A673 (cell line): ENCODE measurements around the gene TADA2A. TPM values are rescaled to one million over a fixed set of nuclear protein-coding genes. Genes with fewer than 3 reads are reported as not detected.
A peak's percentile ranks its signal among the peaks of the same experiment; 100 is the strongest.
"Not testable (repeated sequence)": the region's sequence is repeated elsewhere in the genome, so short reads cannot be mapped to it uniquely, and the experiment has no call there.

Experiments
- BruUV-seq: library from RNA; stranded (reverse); fragments of 400-500 nt; replicated peaks from 2 replicates; lab custom pipeline; 2021; lab: Mats Ljungman, UMichigan
- CTCF ChIA-PET: fragments of 300-600 bp; sonication (Branson Sonifier 250); formaldehyde crosslinking; loops from one replicate; lab custom pipeline; 2022; ENCODE audit warnings: antibody characterized with exemption; lab: Charles Lee
- POLR2A ChIA-PET: fragments of 300-600 bp; sonication (Branson Sonifier 250); formaldehyde crosslinking; loops from one replicate; lab custom pipeline; 2022; ENCODE audit warnings: antibody characterized with exemption; ENCODE audit not compliant: low non-redundant PET; lab: Charles Lee
- DNase-seq: peaks from one replicate; pipeline ENCODE4 v3.0.0-alpha.2; 2015; ENCODE audit warnings: low spot score
- H3K27ac ChIP-seq: fragments of 200-600 bp; sonication (generic); 2 replicates; pipeline ENCODE4 v1.5.1; 2016; ENCODE audit warnings: mixed run types, low read depth, mild to moderate bottlenecking, mixed read lengths, antibody characterized with exemption, low read length; ENCODE audit not compliant: poor library complexity, severe bottlenecking
- H3K27me3 ChIP-seq: fragments of 200-600 bp; sonication (generic); replicated peaks from 2 replicates; pipeline ENCODE4 v1.6.1; 2017; ENCODE audit warnings: mixed run types, low read depth, mild to moderate bottlenecking, mixed read lengths, antibody characterized with exemption, low read length; ENCODE audit not compliant: insufficient read depth, poor library complexity
- H3K36me3 ChIP-seq: fragments of 200-600 bp; sonication (generic); 2 replicates; pipeline ENCODE4 v1.6.1; 2016; ENCODE audit warnings: mixed run types, mild to moderate bottlenecking, mixed read lengths, antibody characterized with exemption, low read length; ENCODE audit not compliant: insufficient read depth, poor library complexity, severe bottlenecking
- H3K4me1 ChIP-seq: fragments of 200-600 bp; sonication (generic); 2 replicates; pipeline ENCODE4 v1.6.1; 2017; ENCODE audit warnings: mixed run types, mild to moderate bottlenecking, mixed read lengths, antibody characterized with exemption, low read length; ENCODE audit not compliant: insufficient read depth, poor library complexity, severe bottlenecking
- H3K4me3 ChIP-seq: fragments of 200-600 bp; sonication (generic); 2 replicates; pipeline ENCODE4 v1.5.1; 2016; ENCODE audit warnings: low read depth, mixed run types, mild to moderate bottlenecking, mixed read lengths, low read length; ENCODE audit not compliant: poor library complexity, severe bottlenecking
- H3K9me3 ChIP-seq: fragments of 200-600 bp; sonication (generic); 2 replicates; pipeline ENCODE4 v1.6.1; 2016; ENCODE audit warnings: mixed run types, low read depth, mild to moderate bottlenecking, mixed read lengths, antibody characterized with exemption, low read length; ENCODE audit not compliant: poor library complexity, severe bottlenecking
- EZH2 ChIP-seq: fragments of 200-600 bp; sonication (generic); IDR thresholded peaks from 2 replicates; pipeline ENCODE4 v1.6.1; 2017; ENCODE audit warnings: borderline replicate concordance, low read depth, mild to moderate bottlenecking, mixed read lengths, antibody characterized with exemption, low read length; ENCODE audit not compliant: poor library complexity, severe bottlenecking
- intact Hi-C: fragments of 100-400 bp; cut with micrococcal nuclease; formaldehyde crosslinking; loops from one replicate; pipeline ENCODE4 v1.10.0; 2022; ENCODE audit not compliant: unreplicated experiment
- total RNA-seq: library from RNA; stranded (reverse); gene quantifications from 2 replicates; pipeline ENCODE4 v1.2.3, GENCODE V29; 2021
- TF ChIP-seq, protein P1 (sequence below): fragments of 300-800, 200-600 bp; sonication (generic); conservative IDR thresholded peaks from 2 replicates; pipeline ENCODE4 v1.5.1; 2017; ENCODE audit warnings: low read depth, mild to moderate bottlenecking, antibody characterized with exemption, low read length, moderate library complexity, mixed read lengths

The TADA2A gene
- total RNA-seq, 1 experiment from 2014 or later: 17.9 TPM

DNA sequence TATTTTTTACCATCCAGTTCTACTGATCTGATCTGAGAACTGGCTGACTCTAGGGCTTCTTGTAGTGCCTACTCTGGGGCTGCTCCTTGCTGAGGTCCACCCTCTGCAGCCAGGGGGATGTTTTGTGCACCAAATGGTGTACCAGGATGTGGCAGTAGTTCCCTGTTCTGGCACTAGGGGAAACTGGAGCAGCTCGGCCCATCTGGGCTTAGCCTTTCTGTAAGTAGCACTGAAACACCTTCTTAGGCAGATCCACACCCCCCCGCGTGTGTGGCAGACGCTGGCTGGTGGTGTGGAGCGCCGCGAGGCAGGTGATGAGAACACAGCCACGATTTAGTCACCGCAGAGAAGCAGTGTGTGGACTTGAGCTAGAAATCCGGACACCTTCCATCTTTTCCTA, 100.0 kb downstream of the TADA2A start:
- Histone ChIP-seq H3K4me3 (no peak overlapping the region), H3K36me3 (no peaks in the 10 kb centered on the region), H3K4me1 (no peaks in the 10 kb centered on the region), H3K9me3 (no peaks in the 10 kb centered on the region), H3K27me3 (no peaks in the 10 kb centered on the region), H3K27ac (no peak overlapping the region)
- BruUV-seq: no TSS peak
- TF ChIP-seq EZH2: no peak
- TF ChIP-seq, protein P1, sequence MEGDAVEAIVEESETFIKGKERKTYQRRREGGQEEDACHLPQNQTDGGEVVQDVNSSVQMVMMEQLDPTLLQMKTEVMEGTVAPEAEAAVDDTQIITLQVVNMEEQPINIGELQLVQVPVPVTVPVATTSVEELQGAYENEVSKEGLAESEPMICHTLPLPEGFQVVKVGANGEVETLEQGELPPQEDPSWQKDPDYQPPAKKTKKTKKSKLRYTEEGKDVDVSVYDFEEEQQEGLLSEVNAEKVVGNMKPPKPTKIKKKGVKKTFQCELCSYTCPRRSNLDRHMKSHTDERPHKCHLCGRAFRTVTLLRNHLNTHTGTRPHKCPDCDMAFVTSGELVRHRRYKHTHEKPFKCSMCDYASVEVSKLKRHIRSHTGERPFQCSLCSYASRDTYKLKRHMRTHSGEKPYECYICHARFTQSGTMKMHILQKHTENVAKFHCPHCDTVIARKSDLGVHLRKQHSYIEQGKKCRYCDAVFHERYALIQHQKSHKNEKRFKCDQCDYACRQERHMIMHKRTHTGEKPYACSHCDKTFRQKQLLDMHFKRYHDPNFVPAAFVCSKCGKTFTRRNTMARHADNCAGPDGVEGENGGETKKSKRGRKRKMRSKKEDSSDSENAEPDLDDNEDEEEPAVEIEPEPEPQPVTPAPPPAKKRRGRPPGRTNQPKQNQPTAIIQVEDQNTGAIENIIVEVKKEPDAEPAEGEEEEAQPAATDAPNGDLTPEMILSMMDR: peak; percentile 36
- peak; percentile 36 for DNase-seq
- ChIA-PET CTCF (interaction anchor here (0.6 kb wide), 1 partner anchor 24 kb away, joined by 8 read pairs; no protein-coding TSS in a partner anchor), POLR2A (no interaction called here)
- intact Hi-C loops: no loop called here

DNA sequence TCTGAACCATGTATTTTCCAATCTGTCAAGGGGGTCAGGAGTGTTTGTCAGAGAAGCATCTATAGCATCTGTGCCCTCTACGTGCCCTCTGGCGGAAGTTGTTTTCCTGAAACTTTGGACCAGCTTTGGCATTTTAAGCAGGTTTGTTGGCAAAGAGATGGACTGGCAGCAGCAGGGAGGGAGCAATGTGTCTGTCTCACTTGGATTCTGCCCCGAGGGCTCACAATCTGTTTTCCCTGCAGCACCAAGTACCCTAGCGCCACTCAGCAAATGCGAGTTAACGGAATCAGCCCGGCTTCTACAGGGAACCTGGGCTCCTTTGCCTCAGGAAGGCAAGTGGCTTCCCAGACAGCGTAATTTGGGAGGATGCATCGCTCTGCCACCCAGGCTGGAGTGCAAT, 100.4 kb downstream of the TADA2A start:
- H3K9me3 ChIP-seq: no peaks in the 10 kb centered on the region
- no TSS peak for BruUV-seq
- TF ChIP-seq, protein P1: no peak
- TF ChIP-seq EZH2: no peak
- no peak overlapping the region for H3K4me3 ChIP-seq
- H3K27me3 ChIP-seq: no peaks in the 10 kb centered on the region
- no peak for DNase-seq
- POLR2A ChIA-PET: no interaction called here
- no peaks in the 10 kb centered on the region for H3K4me1 ChIP-seq
- no peak overlapping the region for H3K27ac ChIP-seq
- H3K36me3 ChIP-seq: no peaks in the 10 kb centered on the region
- intact Hi-C loops: no loop called here
- CTCF ChIA-PET: interaction anchor here (0.6 kb wide), 1 partner anchor 24 kb away, joined by 8 read pairs; no protein-coding TSS in a partner anchor

DNA sequence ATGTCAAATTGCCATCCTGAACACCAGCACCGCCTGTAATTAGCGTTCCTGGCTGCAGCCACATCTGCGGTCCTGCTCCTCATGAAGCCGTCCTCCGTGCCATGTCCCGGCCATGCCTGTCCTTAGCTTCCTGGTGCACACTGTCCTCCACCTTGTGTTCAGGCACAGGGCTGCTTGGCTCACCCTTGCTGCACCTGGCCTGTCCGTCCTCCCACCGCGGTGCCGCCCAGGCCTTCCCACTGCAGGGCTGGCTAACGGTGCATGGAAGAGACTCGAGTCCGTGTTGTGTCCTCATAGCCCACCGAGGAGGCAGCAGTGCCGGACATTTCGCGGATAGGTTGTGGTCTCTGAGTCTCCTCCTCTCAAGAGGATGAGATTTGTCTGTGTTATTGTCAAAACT, 103.4 kb downstream of the TADA2A start:
- no TSS peak for BruUV-seq
- CTCF ChIA-PET: no interaction called here
- POLR2A ChIA-PET: no interaction called here
- H3K36me3 ChIP-seq: no peaks in the 10 kb centered on the region
- no peak for DNase-seq
- intact Hi-C loops: no loop called here
- H3K4me1 ChIP-seq: no peaks in the 10 kb centered on the region
- H3K9me3 ChIP-seq: no peaks in the 10 kb centered on the region
- no peaks in the 10 kb centered on the region for H3K27me3 ChIP-seq
- no peak overlapping the region for H3K4me3 ChIP-seq
- TF ChIP-seq, protein P1: no peak
- TF ChIP-seq EZH2: no peak
- no peak overlapping the region for H3K27ac ChIP-seq

DNA sequence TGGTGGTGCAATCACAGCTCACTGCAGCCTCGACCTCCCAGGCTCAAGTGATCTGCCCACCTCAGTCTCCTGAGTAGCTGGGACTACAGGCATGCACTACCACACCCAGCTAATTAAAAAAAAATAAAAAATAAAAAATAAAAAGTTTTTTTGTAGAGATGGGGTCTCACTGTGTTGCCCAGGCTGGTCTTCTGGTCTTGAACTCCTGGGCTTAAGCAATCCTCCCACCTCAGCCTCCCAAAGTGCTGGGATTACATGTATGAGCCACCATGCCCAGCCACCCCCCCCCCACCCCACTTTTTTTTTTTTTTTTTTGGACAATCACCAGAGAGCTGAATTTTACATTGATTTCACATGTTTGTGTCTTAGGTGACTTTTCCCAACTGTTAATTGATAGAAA, 105.0 kb downstream of the TADA2A start:
- H3K27me3 ChIP-seq, H3K4me1 ChIP-seq, intact Hi-C loops, CTCF ChIA-PET, H3K27ac ChIP-seq, H3K9me3 ChIP-seq, POLR2A ChIA-PET, H3K36me3 ChIP-seq, H3K4me3 ChIP-seq, DNase-seq, BruUV-seq: not testable (repeated sequence)
